ENCODE data around the gene CXCL12.

The CXCL12 gene

DNA sequence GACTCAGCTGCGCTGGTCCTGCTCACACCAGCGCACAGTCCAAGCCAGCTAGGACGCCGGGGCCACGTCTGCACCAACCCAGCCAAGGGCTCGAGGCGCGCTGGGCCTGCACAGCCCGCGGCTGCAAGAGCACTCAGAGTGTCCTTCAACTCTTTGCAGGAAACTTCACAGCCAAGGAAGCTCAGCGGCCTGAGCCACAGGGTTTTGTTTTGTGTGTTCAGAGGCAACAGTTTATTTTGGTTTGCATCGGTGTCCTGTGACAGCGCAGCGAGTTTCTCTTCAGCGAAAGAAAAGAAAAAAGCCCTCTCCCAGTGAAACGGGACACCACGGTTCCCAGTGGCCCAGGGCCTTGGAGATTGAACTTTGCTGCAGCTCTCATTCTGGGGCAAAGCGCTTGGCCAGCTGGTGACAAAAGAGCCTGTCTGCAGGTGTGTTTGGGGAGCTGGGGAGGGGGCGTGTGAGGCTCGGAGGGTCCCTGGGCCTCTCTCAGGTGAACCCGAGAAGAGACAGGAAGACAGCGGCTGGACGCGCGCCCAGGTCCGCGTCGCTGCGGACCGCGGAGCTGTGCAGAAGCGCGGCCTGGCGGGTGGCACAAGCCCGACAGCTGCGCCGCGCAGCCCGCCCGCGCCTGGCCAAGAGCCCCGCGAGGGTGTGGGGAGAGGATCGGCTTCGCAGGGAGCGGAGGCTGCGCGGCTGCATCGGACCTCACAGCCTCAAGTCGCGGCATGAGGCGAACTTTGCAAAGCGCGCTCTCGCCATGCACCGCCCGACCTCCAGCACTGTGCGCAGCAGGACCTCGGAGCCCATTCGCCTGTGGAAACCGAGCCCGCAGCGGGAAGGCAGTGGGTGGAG is 922 bp downstream of the CXCL12 start:
- DNase-seq = no peak

DNA sequence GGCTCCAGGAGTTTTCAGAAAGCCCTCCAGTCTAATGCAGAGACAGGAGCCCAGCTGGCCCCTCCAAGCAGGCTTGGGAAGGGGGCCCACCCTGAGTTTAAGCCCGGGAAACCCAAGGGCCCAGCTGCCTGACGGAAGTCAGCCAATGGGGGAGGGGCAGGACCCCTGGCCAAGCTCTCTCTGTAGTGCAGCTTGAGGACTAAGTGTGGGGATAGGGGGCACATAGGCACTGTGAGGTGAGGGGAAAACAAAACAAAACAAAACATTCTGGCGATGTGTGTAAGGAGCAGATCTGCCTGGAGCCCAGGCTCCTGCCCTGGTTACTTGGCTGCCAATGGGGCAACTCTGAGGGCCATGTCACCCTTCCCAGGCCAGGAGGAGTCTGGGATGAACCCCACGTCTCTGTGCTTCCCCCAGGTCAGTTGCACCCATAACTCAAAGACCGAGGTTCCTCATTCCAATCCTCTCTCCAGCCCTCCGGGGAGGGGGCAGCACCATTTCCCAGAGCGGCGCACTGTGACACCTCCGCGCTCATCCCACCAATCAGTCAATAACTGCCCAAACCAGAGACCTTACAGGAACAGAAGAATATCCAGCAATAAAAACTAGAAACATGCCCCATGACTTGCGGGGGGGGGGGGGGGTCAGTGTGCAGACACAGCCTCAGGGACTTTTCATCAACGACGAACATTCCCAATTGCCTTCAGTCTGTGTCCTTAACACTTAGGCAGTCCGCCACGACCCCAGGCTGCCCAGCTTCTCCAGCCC is 1.7 kb downstream of the CXCL12 start:
- no peak for DNase-seq

DNA sequence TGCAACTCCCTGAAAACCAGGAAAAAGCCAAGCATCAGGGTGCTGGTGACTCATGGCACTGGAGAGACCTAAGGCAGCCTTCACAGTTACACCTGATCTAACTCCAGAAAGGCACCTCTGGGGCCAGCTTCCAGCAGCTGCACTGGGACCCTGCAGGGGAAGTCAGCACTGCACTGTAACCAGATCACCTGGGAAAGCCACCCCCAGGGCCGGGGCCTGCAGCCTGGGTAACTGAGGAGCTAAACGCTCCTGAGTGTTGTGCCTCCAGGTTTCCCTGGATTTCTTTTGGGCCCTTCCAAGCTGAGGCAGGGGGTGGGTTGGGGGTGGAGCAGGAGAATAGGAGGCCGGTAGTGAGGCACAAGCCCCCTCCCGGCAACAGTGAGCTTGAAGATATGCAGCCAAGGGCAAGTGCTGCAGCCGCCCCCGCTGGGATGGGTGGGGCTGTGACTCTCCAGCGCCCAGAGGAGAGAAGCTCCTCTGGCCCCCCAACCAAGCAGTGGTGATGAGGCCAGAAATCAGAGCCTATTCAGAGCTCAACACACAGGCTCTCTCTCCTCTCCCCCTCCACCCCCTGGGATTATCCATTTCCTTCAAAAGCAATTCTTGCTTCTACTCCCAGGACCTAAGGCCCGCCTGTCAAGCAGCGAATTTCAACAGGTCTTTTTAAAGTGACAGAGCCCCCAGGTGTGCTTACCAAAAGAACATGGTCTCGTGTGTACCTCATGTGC is 2.6 kb downstream of the CXCL12 start:
- no peak for DNase-seq

DNA sequence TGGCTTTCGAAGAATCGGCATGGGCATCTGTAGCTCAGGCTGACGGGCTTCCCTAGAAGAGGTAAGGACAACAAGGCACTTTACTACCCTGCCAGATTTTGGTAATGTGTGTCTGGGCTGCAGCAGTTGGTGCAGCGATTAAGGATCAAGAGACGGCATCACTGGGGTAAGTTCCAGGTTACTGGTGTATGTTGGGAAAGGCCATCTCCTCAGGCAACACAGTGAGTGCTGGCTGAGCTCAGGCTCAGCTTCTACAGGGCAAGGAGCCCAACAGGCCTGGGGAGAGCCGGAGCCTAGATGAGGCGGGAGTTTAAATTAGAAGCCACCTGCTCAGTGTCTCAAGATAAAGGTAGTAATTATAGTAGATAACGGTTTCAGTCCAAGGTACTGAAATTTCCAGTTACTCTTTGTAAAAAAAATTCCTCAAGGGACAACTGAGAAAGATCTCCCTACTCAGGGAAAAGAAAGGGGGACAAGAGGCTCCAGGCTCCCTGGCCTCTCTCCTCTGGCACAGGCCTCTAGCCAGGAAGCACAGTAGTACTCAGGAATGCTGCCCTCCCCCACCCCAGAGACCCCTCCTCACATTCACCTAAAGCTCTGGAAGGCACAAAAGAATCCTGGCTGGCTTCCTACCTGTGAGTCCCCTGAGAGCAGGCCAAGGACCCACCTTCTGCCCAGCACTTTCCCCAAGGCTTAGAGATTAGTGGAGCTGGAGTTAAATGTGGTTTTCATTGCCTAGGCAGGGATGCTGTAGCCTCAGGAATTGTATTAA is 3.9 kb downstream of the CXCL12 start:
- no peak for DNase-seq

DNA sequence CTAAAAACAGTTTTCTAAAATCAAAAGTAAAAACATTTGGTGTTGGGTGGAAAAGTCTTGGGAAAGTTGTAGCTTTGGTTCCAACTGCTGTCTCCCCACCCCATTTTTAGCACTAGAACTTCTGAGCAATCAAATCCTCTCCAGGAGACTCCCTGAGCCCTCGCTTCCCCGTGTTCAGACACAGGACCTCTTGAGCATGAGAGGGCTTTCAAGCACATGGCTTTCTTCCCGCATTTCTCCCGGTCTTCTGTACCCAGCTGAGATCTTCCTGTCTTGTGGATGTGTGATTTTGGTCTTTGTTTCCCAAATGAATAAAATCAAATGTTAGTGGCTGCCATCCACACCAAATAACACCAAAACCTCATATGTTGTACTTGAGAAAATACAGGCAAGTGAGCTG is 5.0 kb downstream of the CXCL12 start:
- DNase-seq = no peak

DNA sequence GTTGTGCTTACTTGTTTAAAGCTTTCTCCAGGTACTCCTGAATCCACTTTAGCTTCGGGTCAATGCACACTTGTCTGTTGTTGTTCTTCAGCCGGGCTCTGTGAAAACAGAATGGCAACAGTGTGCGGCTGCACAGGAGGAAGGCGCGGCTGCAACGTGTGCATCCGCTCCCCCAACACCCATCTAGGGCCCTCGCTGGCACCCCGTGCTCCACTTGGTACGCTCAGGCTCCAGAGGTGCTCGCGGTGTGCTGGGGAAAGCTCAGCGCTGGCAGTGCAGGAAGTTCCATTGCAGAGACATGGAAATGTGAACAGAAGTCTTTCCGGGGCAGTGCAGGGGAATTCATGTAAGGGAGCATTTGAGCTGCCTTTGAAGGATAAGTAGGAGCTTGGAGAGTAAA is 6.3 kb downstream of the CXCL12 start:
- no peak for DNase-seq

DNA sequence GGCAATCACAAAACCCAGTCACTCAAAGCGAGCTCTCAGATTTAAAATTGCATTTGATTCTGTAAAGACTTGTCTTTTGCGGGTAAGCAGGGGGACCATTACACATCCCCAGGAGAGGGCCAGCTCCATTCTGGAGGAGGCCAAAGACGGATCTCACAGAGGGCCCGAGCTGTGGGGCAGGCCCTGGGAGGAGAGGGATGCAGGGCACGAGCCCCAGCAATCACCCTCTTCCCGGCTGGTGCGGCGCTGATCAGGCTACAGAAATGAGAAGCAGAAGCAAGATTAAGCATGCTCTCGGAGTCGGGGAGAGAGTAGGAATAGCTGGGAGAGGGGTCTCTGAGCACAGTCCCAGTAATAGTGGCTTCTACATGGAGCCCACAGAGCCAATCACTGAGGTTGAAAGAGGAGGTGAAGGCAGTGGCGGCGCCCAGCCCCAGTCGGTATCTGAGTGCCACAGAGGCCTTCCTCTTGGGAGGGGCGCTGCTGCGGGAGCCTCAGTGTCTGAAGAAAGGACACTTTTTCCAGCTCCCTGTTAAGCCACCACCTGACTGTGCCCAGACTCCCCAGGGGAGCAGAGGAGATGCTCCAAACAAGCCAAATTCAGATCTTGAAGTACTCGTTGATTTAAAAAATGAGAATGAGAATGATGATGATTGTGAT is 7.1 kb downstream of the CXCL12 start:
- DNase-seq = no peak

DNA sequence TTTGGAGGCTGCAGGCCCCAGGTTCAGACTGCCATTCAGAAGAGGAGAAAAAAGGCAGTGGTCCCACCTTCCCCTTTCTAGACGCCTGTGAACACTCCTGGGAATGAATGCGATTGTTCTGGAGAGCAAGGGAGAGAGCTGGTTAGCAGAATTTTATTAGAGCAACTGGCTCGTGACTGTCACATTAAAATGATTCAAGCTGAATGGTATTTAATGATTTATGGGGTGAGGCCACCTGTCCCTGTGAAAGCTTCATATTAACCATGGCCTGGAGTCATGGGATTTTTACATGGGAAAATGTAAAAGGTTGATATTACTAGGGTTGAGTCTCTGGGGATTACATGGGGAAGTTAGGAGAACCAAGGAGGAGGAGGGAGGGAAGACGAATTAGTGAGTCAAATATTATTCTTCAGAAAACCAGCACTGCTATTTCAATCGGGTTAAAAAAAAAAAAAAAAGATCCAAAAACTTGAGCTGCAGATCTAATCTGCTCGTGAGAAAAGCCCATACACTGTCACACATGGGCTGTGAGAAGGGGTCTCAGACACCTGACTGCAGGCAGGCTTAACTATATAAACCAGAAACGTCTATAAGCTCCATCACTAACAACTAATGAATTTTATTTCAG is 8.3 kb downstream of the CXCL12 start:
- no peak for DNase-seq

DNA sequence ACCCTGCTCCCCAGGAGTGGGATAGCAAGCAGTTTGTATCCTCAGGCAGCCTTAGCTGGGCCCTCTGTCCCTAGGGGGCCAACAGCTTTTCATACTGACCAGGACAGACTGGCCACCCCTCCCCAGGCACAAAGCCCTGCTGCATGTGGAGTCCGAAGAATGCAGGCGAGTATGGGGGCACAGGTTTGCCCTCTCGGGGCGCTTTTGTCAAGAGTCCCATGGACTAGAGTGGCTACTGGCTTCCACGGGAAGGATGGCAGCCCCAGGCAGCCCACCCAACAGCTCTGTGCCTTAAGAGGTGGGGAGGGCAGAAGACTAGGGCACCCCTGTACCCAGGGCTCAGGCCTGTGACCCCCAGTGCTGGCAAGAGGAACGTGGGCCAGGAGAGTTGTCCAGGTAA is 10.7 kb downstream of the CXCL12 start:
- no peak for DNase-seq

DNA sequence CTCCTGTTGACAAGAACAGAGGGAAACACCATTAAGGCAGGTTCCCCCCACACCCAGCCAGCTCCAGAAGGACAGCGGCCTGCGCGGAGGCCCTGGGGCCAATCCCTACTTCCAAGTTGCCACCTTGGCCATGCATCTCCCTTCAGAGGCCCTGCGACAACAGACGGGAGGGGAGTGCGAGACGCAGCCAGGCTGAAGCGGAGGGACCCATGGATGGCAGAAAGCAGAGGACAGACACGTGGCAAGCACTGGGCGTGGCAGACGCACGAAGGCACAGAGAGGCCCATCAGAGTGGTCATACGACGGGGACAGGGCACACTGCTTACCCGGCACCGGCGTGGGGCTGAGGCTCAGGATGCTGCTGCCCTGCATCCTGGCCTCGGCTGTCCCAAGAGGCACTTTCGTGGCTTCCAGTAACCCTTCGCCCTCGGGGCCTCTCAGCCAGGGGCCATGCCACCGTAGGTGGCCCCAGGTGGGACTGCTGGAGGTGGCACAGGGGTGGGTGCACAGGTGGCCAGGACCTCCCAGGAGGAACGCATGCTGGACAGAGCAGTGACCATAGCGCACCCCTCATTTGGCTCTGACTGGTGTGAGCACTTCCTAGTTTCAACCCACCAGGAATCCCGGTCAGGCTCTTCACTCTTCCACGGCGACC is 11.4 kb downstream of the CXCL12 start:
- DNase-seq = no peak

DNA sequence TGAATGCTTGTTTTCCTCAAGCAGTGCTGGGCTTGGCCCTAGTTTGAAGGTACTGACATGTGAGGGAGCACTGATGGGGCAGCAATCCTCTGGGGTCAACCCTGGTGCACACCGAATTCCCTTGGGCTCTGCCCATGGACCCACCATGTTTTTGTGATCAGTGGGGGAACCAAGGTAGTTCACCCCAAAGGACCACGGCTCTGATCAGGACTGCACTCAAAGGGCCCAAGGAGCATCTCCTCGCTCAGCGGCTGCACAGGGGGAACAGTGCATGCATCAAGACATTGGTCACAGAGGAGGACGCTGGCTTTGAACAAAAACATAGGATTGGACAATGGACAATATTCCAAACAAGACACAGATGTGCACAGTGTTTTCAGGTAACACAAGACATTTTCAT is 12.7 kb downstream of the CXCL12 start:
- DNase-seq = no peak

DNA sequence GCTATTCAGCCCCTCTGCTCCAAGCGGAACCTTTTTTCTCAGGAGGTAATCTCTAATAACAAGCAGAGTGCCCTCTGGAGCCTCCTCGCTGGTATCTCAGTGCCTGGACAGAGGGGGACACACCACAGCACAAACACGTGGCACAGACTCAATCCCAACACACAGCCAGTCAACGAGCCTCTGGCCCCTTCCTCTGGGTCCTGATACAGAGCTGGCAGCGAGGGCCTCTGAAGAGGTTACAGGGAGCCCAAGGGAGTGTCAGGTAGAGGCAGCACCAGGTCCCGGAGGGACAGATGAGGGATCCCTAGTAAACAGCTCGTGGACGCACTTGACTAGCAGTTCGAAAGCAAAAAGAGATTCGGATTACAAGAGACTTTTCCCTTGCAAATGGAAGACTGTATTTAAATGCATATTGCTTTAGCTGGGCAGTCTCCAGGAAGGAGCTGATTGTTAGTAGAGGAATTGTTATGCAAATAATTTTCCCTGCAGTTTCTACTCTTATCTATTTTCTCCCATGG is 14.1 kb downstream of the CXCL12 start:
- DNase-seq = no peak

DNA sequence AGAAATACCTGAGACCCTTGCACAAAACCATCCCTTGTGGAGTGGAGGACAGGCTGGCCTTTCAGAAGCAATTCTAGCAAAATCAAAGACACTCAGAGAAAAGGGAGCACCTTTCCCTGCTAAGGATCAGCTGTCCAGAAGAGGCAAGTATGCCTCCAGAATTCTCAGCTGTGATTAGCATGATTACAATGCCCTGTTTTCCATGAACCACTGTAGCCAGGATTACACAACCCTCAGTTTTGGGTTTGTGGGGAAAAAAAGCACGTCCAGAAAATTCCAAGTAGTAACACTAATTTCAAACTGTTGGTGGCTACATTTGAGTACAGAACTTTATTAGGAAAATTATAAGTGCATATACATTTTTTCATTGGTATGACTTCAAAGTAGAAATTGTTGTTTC is 15.0 kb downstream of the CXCL12 start:
- DNase-seq = no peak

DNA sequence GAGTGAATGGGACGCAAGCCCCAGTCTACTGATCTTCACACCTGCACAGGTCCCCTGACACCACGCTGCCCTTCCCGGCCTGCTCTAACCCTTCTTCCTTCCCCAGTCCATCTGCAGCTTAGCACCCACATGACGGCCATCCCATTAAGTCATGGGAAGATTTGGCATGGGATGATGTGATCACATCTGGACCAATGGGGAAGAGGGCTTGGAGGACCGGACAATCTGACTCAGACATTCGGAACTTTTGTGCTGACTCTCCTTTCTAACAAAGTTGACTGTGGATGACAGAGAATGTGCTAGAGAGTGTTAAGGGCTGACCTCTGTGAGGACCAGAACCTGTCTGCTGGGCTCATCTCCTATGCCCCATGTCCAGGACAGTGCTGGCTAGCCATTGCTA is 15.6 kb downstream of the CXCL12 start:
- no peak for DNase-seq

DNA sequence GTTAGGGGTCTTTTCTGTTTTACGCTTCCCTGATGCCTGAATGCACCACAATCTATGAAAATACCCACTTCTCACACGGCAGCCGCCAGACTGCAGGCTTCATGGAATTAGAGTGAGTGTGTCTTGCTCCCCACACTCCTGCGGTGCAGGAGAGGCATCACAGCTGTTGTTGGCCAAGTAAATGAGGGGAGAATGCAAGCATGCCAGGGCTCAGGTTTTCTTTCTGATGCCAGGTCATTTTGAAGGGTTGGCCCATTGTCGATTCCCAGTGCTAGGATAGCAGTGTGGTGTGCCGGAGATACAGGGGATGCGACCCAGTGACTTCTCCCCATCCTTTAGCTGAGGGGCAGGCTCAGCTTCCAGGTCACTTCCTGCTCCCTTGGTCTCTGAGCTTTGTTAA is 16.3 kb downstream of the CXCL12 start:
- DNase-seq = no peak

DNA sequence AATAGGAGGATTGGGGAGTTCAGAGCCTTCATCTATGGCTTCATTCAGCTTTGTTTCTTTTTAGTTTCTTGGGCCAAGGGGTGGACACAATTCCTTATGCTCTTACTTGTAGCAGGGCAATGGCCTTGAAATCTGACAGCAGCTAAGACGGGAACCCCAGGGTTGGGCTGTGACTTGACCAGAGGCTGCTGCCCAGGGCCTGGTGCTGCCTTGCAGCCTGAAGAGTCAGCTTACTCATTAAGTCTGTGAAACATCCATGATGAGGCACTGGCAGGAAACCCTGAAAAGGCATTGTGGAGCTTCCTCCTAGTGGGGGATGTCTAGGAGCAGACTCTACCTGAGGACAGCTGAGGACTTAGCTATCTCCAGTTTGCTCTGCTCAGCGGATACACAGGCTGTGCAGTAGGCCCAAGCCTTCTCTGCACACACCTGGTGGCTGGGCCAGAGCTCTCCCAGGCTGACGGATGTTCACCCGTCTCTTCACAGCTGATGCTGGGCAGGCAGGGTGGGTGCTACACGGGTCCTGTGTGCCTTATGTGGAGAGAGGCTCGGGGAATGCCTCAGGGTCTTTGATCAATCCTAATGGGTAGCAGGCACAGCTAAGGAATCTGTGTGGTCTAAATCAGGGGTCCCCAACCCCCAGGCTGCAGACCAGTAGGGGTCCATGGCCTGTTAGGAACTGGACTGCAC is 17.8 kb downstream of the CXCL12 start:
- no peak for DNase-seq

DNA sequence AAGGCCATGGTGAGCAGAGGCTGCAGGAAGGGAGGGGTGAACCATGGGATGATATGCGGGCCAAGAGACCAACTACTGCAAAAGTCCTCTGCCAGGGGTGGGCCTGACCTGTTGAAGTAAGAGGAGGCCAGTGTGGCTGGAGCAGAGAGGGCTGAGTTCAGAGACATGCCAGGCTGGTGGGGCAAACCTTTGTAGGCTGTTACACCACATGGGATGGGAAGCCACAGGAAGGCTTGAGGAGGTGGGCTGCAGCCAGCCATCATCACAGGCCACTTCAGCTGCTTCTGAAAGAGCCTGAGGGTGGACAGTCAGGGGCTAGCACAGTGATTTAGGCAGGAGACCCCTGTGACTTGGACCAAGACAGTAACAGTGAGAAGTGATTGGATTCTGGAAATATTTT is 20.3 kb downstream of the CXCL12 start:
- no peak for DNase-seq

DNA sequence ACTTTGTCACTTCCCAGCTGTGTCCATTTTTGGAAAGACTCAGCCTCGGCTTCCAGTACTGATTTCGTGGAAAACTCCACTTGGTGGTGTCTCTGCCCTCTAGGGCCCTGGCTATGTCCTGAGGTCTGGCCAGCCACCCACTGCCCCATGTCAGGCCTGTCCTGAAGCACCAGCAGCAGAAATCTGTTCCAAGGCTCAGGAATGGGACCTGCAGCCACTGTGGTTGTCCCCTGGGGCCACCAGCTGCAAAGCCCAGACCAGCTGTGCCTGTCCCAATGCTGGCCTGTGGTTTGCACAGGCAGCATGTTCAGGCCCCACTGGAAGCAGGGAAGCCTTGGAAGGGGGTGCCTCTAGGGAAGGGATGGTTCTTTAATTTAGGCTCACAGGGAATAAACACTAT is 21.2 kb downstream of the CXCL12 start:
- DNase-seq = no peak

DNA sequence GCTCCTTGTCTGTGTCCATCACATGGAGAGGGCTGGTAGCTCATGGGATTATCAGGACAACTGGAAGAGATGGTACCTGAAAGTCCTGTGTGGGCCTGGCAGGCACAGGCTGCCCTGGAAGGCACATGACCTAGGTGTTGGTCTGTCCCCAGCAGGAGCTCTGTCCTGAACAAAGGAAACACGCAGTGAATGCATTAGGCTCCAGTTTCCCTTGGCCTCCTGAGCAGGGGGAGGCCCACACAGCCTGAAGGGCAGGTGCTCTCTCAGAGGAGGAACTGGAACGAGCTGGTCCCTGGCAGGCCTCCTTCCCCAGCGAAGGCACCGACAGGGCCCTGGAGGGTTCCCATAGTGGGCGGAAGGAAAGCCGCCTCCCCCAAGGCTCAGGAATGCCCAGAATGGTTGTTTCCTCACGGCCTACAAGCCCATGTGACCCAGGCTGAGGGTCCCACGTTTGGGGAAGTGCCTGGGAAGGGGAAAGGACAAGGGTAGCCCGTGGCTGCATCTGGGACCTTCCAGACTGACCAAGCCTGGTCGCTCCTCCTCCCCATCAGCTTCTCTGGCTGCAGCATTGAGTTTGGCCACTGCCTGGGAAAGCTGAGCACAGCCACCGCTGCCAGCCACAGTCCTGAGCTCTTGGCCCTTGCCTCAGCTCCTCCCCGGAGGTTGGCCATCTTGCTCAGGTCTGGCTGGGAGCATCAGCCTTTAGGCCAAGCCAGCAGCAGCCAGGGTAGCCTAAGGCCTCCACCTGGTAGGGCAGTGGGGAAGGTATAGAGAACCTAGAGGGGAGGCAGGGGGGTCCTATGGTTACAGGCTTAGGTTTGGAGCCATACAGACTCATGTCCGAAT is 21.8 kb downstream of the CXCL12 start:
- DNase-seq = no peak

DNA sequence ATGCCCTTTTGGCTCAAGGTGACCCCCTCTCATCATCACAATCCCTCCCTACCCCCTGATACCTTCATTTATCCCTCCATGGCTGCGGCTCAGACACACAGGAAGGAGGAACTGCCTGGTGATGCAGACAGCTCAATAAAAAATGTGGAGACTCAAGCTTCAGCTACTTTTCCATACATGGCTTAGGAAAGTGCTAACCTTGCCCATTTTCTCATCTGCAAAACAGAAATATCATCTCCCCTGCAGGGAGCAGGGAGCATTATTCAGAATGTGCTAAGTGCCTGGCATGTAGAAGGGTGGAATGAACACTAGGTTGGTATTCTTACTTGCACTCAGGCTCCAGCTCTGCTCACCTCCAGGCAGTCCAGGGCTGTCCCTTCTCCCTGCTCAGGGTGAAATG is 23.8 kb downstream of the CXCL12 start:
- no peak for DNase-seq

All from NCI-H526 treated with DMSO at 0.1 percent for 48 hours (cell line).